Loucy (cell line): Measurements from ENCODE around the gene PDE10A.

ENCODE experiments used
- CTCF ChIP-seq: fragments of 200-600 bp; sonication (generic); conservative IDR thresholded peaks from 2 replicates; pipeline ENCODE4 v1.5.1; 2014; ENCODE audit warnings: mild to moderate bottlenecking, antibody characterized with exemption, low read length
- EZH2phosphoT487 ChIP-seq: fragments of 200-600 bp; IDR thresholded peaks from 2 replicates; pipeline ENCODE4 v1.6.1; 2018; ENCODE audit warnings: antibody characterized with exemption, mild to moderate bottlenecking, moderate library complexity, borderline replicate concordance

GRCh38 chr6:165701564-165702354 lies 38.7 kb upstream of the PDE10A start:
- TF ChIP-seq CTCF (no peak), EZH2phosphoT487 (no peak)
